Measurements from ENCODE around the gene NRG3. TPM values are rescaled to one million over a fixed set of nuclear protein-coding genes. Genes with fewer than 3 reads are reported as not detected.

The NRG3 gene
- total and polyA plus RNA-seq, 2 donors (not counting 1 experiment from before 2014, with no cell fraction given) = not detected

DNA sequence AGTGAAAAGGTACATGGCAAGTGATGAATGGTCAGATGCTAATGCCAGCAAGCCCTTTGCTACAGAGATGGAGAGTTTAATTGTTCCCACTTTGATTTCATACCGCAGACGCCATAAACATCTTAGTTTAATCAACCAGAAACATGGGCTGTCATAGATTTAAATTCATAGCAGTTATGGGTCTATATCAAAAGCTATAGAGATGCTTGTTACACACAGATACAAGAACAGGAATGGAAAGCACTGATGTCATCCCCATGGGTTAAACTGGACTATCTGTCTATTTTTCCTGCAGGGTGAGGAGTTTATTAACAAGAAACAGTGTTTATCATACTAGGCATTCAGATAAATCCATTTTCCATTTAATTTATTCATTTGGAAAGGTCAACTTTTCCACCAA lies 409.2 kb downstream of the NRG3 start:
- no peak for TF ChIP-seq EZH2 (IDR thresholded peaks at IDR 0.05; ENCODE audit: low read length, missing control alignments)
- no peaks in the 10 kb centered on the region for H3K79me2 ChIP-seq (ENCODE audit: control insufficient read depth, insufficient read depth, low read length)
- no peak overlapping the region for H3K4me2 ChIP-seq (ENCODE audit: extremely low read depth, insufficient read depth, low read length)
- no peaks in the 10 kb centered on the region for H3K9me3 ChIP-seq (ENCODE audit: control insufficient read depth, insufficient read depth, low read depth, low read length)
- H3K4me3 ChIP-seq (replicated peaks in 1 of 4; ENCODE audit: control extremely low read depth in 1 of 4, insufficient read depth in 1 of 4, low read depth in 3 of 4, low read length in 4 of 4) = no peak overlapping the region
- no peak overlapping the region for H2AFZ ChIP-seq (ENCODE audit: low read length)
- DNase-seq (ENCODE audit: low read depth in 2 of 2) = no peak
- H3K4me1 ChIP-seq (ENCODE audit: control insufficient read depth, extremely low read depth, insufficient read depth, low read length) = no peaks in the 10 kb centered on the region
- H3K9ac ChIP-seq (ENCODE audit: insufficient read depth, low read length) = no peak overlapping the region
- no peaks in the 10 kb centered on the region for H3K27me3 ChIP-seq (ENCODE audit: control insufficient read depth, insufficient read depth, low read length)
- no peaks in the 10 kb centered on the region for H3K36me3 ChIP-seq (ENCODE audit: control insufficient read depth, insufficient read depth, low read length)
- no peaks in the 10 kb centered on the region for H4K20me1 ChIP-seq (ENCODE audit: control insufficient read depth, extremely low read depth, insufficient read depth, low read length)
- H3K27ac ChIP-seq (ENCODE audit: insufficient read depth, low read length) = no peak overlapping the region

DNA sequence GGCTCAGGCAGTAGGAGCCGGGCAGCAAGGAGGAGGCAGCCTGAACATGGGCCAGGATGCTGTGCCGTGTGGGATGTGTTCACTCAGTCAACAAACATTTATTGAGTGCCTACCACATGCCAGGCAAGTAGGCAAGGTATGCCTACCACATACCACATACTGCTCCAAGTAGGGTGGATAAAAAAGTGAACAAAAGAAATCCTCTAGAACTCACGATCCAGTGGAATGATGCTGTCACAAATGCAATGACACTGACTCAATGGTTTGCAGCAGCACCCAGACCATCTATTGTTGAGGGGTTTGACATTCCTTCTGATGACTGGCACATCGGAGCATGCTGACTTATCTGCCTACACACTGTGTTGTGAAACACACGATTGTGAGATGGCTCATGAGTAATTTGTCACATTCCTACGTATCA lies 413.5 kb downstream of the NRG3 start:
- no peak overlapping the region for H3K4me3 ChIP-seq (replicated peaks in 1 of 4; ENCODE audit: control extremely low read depth in 1 of 4, insufficient read depth in 1 of 4, low read depth in 3 of 4, low read length in 4 of 4)
- TF ChIP-seq EZH2 (IDR thresholded peaks at IDR 0.05; ENCODE audit: low read length, missing control alignments) (no peak), CTCF (conservative IDR thresholded peaks at IDR 0.05 in 1 of 2, IDR thresholded peaks at IDR 0.05 in 1 of 2; ENCODE audit: low read depth in 1 of 2, low read length in 2 of 2) (no peak)
- H3K79me2 ChIP-seq (ENCODE audit: control insufficient read depth, insufficient read depth, low read length) = no peaks in the 10 kb centered on the region
- no peak overlapping the region for H2AFZ ChIP-seq (ENCODE audit: low read length)
- no peak overlapping the region for H3K27ac ChIP-seq (ENCODE audit: insufficient read depth, low read length)
- no peaks in the 10 kb centered on the region for H3K4me1 ChIP-seq (ENCODE audit: control insufficient read depth, extremely low read depth, insufficient read depth, low read length)
- no peaks in the 10 kb centered on the region for H3K9me3 ChIP-seq (ENCODE audit: control insufficient read depth, insufficient read depth, low read depth, low read length)
- no peaks in the 10 kb centered on the region for H3K27me3 ChIP-seq (ENCODE audit: control insufficient read depth, insufficient read depth, low read length)
- H3K9ac ChIP-seq (ENCODE audit: insufficient read depth, low read length) = no peak overlapping the region
- no peak overlapping the region for H3K4me2 ChIP-seq (ENCODE audit: extremely low read depth, insufficient read depth, low read length)
- H3K36me3 ChIP-seq (ENCODE audit: control insufficient read depth, insufficient read depth, low read length) = no peaks in the 10 kb centered on the region
- H4K20me1 ChIP-seq (ENCODE audit: control insufficient read depth, extremely low read depth, insufficient read depth, low read length) = no peaks in the 10 kb centered on the region
- peak in 1 of 2 donors; percentile 79 for DNase-seq (ENCODE audit: low read depth in 2 of 2)

GRCh38 chr10:82289945-82290344 lies 415.0 kb downstream of the NRG3 start:
- no peaks in the 10 kb centered on the region for H3K4me1 ChIP-seq (ENCODE audit: control insufficient read depth, extremely low read depth, insufficient read depth, low read length)
- no peaks in the 10 kb centered on the region for H3K79me2 ChIP-seq (ENCODE audit: control insufficient read depth, insufficient read depth, low read length)
- no peaks in the 10 kb centered on the region for H3K27me3 ChIP-seq (ENCODE audit: control insufficient read depth, insufficient read depth, low read length)
- DNase-seq (ENCODE audit: low read depth in 2 of 2) = no peak
- H3K9ac ChIP-seq (ENCODE audit: insufficient read depth, low read length) = no peak overlapping the region
- H4K20me1 ChIP-seq (ENCODE audit: control insufficient read depth, extremely low read depth, insufficient read depth, low read length) = no peaks in the 10 kb centered on the region
- H3K27ac ChIP-seq (ENCODE audit: insufficient read depth, low read length) = no peak overlapping the region
- H3K4me2 ChIP-seq (ENCODE audit: extremely low read depth, insufficient read depth, low read length) = no peak overlapping the region
- H3K4me3 ChIP-seq (replicated peaks in 1 of 4; ENCODE audit: control extremely low read depth in 1 of 4, insufficient read depth in 1 of 4, low read depth in 3 of 4, low read length in 4 of 4) = no peak overlapping the region
- no peaks in the 10 kb centered on the region for H3K9me3 ChIP-seq (ENCODE audit: control insufficient read depth, insufficient read depth, low read depth, low read length)
- TF ChIP-seq EZH2 (IDR thresholded peaks at IDR 0.05; ENCODE audit: low read length, missing control alignments) = no peak
- TF ChIP-seq CTCF (conservative IDR thresholded peaks at IDR 0.05 in 1 of 2, IDR thresholded peaks at IDR 0.05 in 1 of 2; ENCODE audit: low read depth in 1 of 2, low read length in 2 of 2) = no peak
- no peaks in the 10 kb centered on the region for H3K36me3 ChIP-seq (ENCODE audit: control insufficient read depth, insufficient read depth, low read length)
- no peak overlapping the region for H2AFZ ChIP-seq (ENCODE audit: low read length)

Data from fibroblast of lung (primary cell).